AG08395 (cell line): ENCODE measurements around the gene RFC4.
"Not testable (repeated sequence)": the region's sequence is repeated elsewhere in the genome, so short reads cannot be mapped to it uniquely, and the experiment has no call there.

Source experiments
- DNase-seq: peaks from one replicate; pipeline ENCODE4 v3.0.0; 2012; ENCODE audit warnings: mixed read lengths, low spot score

The RFC4 gene

GRCh38 chr3:186825294-186825821 is 19.1 kb upstream of the RFC4 start:
- peak; percentile 52 for DNase-seq

DNA sequence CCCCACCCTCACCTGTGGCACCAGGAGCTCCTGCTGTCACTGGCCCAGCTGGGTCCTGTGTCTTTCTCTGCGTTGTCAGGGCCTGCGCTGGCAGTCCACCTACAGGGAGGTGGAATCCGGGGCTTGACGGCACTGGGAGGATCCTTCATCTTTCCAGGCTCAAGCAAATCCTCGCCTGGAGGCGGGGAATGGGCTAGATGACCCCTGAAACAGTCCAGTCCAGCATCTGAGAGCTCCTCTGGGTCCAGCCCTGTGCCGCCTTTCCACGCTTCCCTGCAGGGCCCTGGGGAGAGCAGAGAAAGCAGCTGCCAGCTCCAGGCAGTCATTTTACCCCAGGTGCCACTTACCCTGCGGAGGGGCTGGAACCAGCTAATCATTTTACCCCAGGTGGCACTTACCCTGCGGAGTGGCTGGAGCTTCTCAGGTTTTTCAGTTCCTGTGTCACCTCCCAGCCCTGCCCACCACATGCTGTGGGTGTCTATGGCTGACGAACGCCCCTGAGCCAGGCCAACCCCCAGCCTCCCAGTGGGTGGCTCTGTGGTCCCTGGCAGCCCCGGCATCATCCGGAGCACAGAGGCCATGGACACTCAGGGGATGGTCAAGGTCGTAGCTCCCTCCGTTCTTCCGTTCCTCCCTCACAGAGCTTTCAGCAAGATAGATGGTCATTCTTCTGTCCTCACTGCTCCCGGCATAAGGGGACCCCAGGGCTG is 18.3 kb upstream of the RFC4 start:
- DNase-seq, result no peak

DNA sequence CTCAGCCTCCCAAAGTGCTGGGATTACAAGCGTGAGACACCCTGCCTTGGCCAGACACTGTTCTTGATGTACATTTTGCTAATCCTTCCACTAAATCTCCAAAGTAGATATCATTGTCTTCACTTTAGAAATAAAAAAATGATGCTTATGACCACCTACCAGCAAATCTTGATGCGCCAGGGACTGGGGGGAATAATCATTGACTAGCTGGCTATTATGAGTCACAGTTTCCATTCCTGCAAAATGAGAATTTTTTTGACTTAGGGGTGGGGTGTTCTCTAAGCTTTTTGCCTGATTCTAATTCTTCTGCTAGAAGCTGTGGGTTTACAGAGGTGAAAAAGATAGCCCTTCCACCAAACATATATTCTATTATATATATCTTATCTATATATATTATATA is 17.1 kb upstream of the RFC4 start:
- DNase-seq, result no peak

DNA sequence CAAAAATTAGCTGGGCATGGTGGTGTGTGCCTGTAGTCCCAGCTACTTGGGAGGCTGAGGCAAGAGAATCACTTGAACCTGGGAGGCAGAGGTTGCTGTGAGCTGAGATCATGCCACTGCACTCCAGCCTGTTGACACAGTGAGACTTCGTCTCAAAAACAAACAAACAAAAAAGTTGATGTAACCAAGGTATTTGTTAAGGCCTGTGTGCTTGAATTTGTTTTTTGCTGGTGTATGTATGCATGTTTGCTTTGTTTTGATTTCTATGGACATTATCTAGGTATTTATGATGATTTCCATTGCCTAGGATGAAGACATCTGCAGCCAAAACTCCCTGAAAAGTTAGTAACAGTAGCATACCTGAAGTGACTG is 16.1 kb upstream of the RFC4 start:
- DNase-seq, result not testable (repeated sequence)

GRCh38 chr3:186821429-186822387 is 15.4 kb upstream of the RFC4 start:
- DNase-seq, result peak; percentile 55

GRCh38 chr3:186818956-186819355 is 12.7 kb upstream of the RFC4 start:
- no peak for DNase-seq

- DNase-seq, result no peak
Measured at GRCh38 chr3:186818516-186818915, 12.2 kb upstream of the RFC4 start.

DNA sequence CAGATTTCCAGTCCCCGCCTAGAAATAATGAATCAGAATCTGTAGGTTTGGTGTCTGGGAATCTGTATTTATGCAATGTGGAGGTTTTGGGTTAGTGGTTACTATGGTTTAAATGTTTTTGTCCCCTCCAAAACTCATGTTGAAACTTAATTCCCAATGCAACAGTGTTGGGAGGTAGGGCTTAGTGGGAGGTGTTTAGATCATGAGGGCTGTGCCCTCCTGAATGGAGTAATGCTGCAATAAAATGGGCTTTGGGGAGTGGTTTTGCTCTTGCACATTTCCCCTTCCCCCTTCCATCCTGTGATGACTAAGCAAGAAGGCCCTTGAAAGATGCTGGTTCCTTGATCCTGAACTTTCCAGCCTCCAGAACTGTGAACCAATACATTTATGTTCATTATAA is 9.2 kb upstream of the RFC4 start:
- DNase-seq, result peak; percentile 41

- DNase-seq, result no peak
Measured at GRCh38 chr3:186814100-186814499, 7.8 kb upstream of the RFC4 start.

DNA sequence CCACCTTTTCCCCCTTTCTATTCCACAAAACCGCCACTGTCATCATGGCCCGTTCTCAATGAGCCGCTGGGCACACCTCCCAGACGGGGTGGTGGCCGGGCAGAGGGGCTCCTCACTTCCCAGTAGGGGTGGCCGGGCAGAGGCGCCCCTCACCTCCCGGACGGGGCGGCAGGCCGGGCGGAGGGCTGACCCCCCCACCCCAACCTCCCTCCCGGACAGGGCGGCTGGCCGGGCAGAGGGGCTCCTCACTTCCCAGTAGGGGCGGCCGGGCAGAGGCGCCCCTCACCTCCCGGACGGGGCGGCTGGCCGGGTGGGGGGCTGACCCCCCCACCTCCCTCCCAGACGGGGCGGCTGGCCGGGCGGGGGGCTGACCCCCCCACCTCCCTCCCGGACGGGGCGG is 5.0 kb upstream of the RFC4 start:
- not testable (repeated sequence) for DNase-seq

DNA sequence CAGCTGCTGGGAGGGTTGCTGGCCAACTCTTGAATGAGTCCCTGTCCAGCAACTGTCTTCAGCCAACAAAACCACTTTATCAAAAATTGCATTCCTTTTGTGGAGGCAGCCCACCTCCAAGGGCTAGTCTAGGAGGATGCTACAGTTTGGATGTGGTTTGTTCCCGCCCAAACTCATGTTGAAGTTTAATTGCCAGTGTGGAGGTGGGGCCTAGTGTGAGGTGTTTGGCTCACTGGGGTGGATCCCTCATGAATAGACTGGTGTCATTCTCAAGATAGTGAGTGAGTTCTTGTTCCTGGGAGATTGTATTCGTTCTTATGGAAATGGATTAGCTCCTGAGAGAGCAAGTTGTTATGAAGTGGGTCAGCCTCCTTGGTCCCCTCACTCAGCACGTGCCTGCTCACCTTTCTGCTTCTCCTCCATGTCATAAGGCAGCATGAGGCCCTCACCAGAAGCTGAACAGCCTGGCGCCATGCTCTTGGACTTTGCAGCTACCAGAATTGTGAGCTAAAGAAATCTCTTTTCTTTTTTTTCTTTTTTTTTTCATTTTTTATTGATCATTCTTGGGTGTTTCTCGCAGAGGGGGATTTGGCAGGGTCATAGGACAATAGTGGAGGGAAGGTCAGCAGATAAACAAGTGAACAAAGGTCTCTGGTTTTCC is 4.2 kb upstream of the RFC4 start:
- DNase-seq, result no peak

DNA sequence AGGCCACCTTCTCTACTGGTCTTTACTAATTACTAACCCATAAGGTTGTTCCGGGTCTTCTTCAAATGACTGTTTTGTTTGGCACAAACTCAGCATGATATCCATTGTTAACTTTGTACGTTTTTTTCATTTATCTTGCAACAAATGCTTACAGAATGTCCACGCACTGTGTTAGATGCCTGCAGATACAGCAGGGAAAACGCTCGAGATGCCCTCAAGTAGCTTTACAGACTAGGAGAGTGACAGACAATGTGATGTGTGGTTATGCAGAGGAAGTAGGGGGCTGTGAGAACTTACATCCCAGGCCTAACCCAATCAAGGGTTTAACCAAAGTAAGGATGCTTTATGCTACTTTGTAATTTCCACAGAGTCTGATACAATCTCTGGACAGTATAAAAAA is 949 bp upstream of the RFC4 start:
- no peak for DNase-seq

DNA sequence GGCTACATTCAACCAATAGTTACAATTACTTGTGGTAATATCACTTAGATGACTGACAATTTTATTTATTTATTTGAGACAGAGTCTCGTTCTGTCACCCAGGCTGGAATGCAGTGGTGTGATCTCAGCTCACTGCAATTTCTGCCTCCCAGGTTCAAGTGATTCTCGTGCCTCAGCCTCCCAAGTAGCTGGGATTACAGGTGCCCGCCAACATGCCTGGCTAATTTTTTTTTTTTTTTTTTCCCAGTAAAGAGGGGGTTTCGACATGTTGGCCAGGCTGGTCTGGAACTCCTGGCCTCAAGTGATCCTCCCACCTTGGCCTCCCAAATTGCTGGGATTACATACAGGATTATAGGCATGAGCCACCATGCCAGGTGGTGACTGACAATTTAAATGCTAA is 2.8 kb downstream of the RFC4 start:
- not testable (repeated sequence) for DNase-seq

DNA sequence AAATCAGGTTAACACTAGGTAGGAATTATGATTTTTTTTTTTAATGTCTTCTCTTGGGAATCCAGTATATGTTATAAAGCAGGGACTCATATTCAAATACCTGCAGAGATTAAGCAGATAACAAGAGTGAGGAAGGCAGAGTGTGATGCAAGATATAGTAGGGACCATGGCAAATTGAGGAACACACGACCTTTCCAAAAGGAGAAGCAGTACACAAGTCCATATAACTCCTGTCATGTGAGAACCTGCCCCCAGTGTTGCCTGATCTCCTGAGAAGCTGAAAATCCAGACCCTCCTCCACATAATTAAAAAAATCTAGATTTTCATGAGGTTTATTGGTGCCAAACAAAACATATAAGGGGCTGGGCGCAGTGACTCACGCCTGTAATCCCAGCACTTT is 3.6 kb downstream of the RFC4 start:
- no peak for DNase-seq

GRCh38 chr3:186800285-186800684 is 6.0 kb downstream of the RFC4 start:
- DNase-seq, result no peak

GRCh38 chr3:186798239-186798874 is 7.9 kb downstream of the RFC4 start:
- DNase-seq, result no peak

- peak; percentile 40 for DNase-seq
Measured at GRCh38 chr3:186790261-186790981, 15.9 kb downstream of the RFC4 start.

DNA sequence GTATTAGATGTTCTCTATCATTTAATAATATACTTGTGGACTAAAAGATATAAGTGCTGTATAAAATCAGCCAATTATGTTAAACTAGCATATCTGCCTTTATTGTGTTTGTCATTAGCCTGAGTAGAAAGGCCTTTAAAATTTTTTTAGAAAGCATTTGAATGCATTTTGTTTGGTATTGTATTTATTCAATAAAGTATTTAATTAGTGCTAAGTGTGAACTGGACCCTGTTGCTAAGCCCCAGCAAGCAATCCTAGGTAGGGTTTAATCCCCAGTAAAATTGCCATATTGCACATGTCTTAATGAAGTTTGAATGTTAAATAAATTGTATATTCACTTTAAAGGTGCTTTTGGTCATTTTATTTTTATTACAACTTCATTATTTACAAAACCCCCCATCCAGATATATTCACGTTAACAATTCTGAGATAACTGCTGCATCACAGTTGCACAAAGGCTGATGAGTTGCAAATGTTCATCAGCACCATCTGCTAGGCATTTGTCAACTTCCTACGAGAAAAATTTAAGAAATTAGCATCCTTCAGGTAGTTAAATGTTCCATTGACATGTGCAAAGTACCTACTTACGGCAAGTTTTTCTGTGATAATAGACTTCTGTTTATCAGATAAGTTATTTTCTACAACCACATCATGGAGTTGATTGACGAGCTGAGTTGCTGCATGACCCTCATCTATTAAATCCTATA is 16.6 kb downstream of the RFC4 start:
- no peak for DNase-seq

DNA sequence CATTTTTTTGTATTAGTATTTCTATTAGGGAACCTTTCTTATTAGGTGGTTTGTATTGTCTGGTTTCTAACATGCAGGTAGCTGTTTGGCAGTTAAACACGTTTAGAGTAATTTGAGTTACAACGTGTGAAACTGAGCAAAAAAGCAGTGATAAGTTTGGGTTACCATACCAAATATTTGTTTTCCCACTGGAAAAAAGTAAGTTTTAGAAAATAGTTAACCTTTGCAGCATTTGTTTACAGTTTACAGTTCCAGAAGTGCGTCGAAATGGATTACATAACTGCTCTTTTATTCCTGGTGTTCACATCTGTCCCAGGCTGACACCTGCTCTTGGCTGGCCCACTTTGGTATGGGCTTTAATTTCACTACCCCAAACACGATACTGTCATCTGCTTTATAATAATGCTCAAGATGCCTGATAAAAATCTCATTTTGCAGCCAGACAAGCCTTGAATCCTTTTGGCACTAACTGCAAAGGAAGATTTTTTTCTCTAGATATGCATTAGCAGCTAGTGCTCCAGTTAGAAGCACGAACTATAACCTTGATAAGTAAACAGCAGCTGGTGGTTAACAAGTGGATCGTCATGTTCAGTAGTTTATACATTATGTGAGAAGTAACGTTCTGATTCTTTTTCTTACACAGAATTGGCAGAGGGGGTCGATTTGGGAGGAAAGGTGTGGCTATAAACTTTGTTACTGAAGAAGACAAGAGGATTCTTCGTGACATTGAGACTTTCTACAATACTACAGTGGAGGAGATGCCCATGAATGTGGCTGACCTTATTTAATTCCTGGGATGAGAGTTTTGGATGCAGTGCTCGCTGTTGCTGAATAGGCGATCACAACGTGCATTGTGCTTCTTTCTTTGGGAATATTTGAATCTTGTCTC is 17.6 kb downstream of the RFC4 start:
- no peak for DNase-seq
